ENCODE measurements around the gene RTN4.

Gene RTN4

GRCh38 chr2:54958717-54959371, 91.4 kb downstream of the RTN4 start:
- no peak overlapping the region for H3K4me3 ChIP-seq (ENCODE audit: low read depth, low read length)
- no peak for TF ChIP-seq CTCF (IDR thresholded peaks at IDR 0.05; ENCODE audit: borderline replicate concordance, insufficient read depth, low read depth, low read length)

DNA sequence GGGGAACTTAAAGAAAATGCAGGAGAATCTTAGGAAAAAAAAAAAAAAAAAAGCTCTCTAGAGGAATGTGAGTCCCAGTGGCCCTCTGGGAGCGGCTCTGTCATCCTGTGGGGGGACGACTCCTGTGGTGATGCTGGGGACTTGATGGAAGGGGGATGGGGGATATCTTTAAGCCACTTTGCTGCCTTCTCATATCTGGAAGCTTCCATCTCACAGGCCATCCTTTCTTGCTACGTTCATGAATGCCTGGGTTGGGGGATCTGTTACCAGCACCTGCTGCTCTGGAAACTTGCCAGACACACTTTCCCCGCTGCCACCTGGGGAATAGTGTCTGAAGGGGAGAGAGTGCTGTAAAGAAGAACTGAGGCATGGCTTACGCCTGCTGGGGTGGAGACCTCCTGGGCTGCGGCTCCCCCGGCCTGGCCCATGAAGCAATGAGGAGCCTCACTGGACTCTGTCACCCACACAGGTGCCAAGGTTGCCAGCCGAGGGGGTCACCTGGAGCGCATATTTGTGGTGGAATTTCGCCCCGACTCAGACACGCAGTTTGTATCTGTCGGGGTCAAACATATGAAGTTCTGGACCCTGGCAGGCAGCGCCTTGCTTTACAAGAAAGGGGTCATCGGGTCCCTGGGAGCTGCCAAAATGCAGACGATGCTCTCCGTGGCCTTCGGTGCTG, 92.8 kb downstream of the RTN4 start:
- no peak overlapping the region for H3K4me3 ChIP-seq (ENCODE audit: low read depth, low read length)
- no peak for TF ChIP-seq CTCF (IDR thresholded peaks at IDR 0.05; ENCODE audit: borderline replicate concordance, insufficient read depth, low read depth, low read length)

GRCh38 chr2:54956111-54956627, 94.1 kb downstream of the RTN4 start:
- H3K4me3 ChIP-seq (ENCODE audit: low read depth, low read length): no peak overlapping the region

GRCh38 chr2:54955358-54956110, 94.7 kb downstream of the RTN4 start:
- no peak for TF ChIP-seq CTCF (IDR thresholded peaks at IDR 0.05; ENCODE audit: borderline replicate concordance, insufficient read depth, low read depth, low read length)
- H3K4me3 ChIP-seq (ENCODE audit: low read depth, low read length): no peak overlapping the region

More at GRCh38 chr2:54956111-54956627, 94.1 kb downstream of the RTN4 start:
- TF ChIP-seq CTCF (IDR thresholded peaks at IDR 0.05; ENCODE audit: borderline replicate concordance, insufficient read depth, low read depth, low read length): no peak

GRCh38 chr2:54954705-54955357, 95.4 kb downstream of the RTN4 start:
- no peak for TF ChIP-seq CTCF (IDR thresholded peaks at IDR 0.05; ENCODE audit: borderline replicate concordance, insufficient read depth, low read depth, low read length)
- H3K4me3 ChIP-seq (ENCODE audit: low read depth, low read length): no peak overlapping the region

GRCh38 chr2:54954158-54954557, 96.1 kb downstream of the RTN4 start:
- no peak overlapping the region for H3K4me3 ChIP-seq (ENCODE audit: low read depth, low read length)
- TF ChIP-seq CTCF (IDR thresholded peaks at IDR 0.05; ENCODE audit: borderline replicate concordance, insufficient read depth, low read depth, low read length): no peak

Data from GM12875 (cell line).